Adrenal gland (tissue), 12 donors: Measurements from ENCODE around the gene HIVEP3. TPM values are rescaled to one million over a fixed set of nuclear protein-coding genes. Genes with fewer than 3 reads are reported as not detected.

ENCODE experiments used
- DNase-seq, 7 donors: peaks; one replicate each; pipeline ENCODE4 v3.0.0-alpha.2; 2019 to 2020
- H3K27ac ChIP-seq, 5 donors: fragments of 200-600 bp; sonication (generic) in 4 of 5; 1 replicate in 3 of 5; 2 replicates in 2 of 5; pipeline versions ENCODE4 v1.5.1 to v1.8.0; 2016 to 2020; ENCODE audit warnings: mild to moderate bottlenecking in 1 of 5
- H3K27me3 ChIP-seq: fragments of 200-600 bp; 2 replicates; pipeline ENCODE4 v1.8.0; 2021
- H3K36me3 ChIP-seq, 2 donors: fragments of 200-600 bp; replicated peaks in 1 of 2; 1 replicate in 1 of 2; 2 replicates in 1 of 2; pipeline versions ENCODE4 v1.5.1 to v1.8.0; 2018 to 2022
- H3K4me1 ChIP-seq, 2 donors: fragments of 200-600 bp; replicated peaks in 1 of 2; 1 replicate in 1 of 2; 2 replicates in 1 of 2; pipeline versions ENCODE4 v1.5.1 to v1.8.0; 2018 to 2021
- H3K4me3 ChIP-seq, 4 donors: fragments of 200-600 bp; sonication (generic) in 3 of 4; one replicate each; pipeline ENCODE4 v1.5.1; 2016 to 2018
- H3K9me3 ChIP-seq, 3 donors: fragments of 200-600 bp; sonication (generic) in 1 of 3; replicated peaks in 1 of 3; 1 replicate in 2 of 3; 2 replicates in 1 of 3; pipeline versions ENCODE4 v1.5.1 to v1.8.0; 2016 to 2021
- CTCF ChIP-seq, 6 experiments: fragments of 450-650 bp in 4 of 6; fragments of 200-600 bp in 2 of 6; sonication (generic) in 1 of 6; IDR thresholded peaks; 1 replicate in 5 of 6; 2 replicates in 1 of 6; pipeline versions ENCODE4 v1.5.1 to v1.8.0; 2016 to 2021; ENCODE audit warnings: antibody characterized with exemption in 6 of 6, mild to moderate bottlenecking in 2 of 6, moderate library complexity in 1 of 6
- POLR2A ChIP-seq, 2 donors: fragments of 450-650 bp; IDR thresholded peaks; one replicate each; pipeline ENCODE4 v1.6.1; 2017; ENCODE audit warnings: antibody characterized with exemption in 2 of 2, mild to moderate bottlenecking in 2 of 2, moderate library complexity in 1 of 2
- WGBS, 4 donors: extraction: QIAGEN DNeasy Blood & Tissue Kit in 2 of 4; methylation state at CpG; one replicate each; pipeline versions ENCODE4 v1.1.5 to v1.1.7; 2013 to 2017; 5-methylcytosine and 5-hydroxymethylcytosine counted together
- intact Hi-C, 2 donors: fragments of 100-400 bp; cut with DNase I; formaldehyde crosslinking; loops; one replicate each; pipeline versions ENCODE4 v1.14.1 to v1.15.0; 2022 to 2023
- polyA plus RNA-seq, 3 donors: library from polyadenylated mRNA; stranded (reverse); fragments of 200-250 nt in 2 of 3; fragments of 350-450 nt in 1 of 3; fragmentation: Illumina TruSeq in 1 of 3; extraction: RNeasy Lipid Tissue Mini Kit (QIAGEN cat#74804) in 1 of 3; gene quantifications; one replicate each; pipeline ENCODE4 v1.2.3, GENCODE V29; 2013 to 2014
- total RNA-seq, 9 donors: library from RNA; depleted of rRNA in 4 of 9; stranded (reverse); fragments of >200 nt in 4 of 9; fragments of 120-200 nt in 1 of 9; fragmentation: NEBNext Ultra II Directional in 1 of 9; extraction: Animal tissue kit (Norgen Biotek cat#: 25700) in 1 of 9; gene quantifications; one replicate each; pipeline versions ENCODE4 v1.1.0 to v1.2.4, GENCODE V29; 2013 to 2023
- donor health status: healthy with polysubstance abuse.
- donor health status: Bipolar disorder and iron deficiency.
- donor health status: DM: yes; HTN: yes; CAD: no.
- donor health status: DM: no; HTN: no; CAD: no.
- donor health status: DM: no; HTN: no; CAD: no.
- donor health status: DM: yes; HTN: yes; CAD: no.

The HIVEP3 gene
- total and polyA plus RNA-seq, 12 donors, result 3.2 to 7.7 (median 7.0) TPM

GRCh38 chr1:41689558-41689981 lies 229.2 kb downstream of the HIVEP3 start:
- DNase-seq, result peak in 5 of 7 donors; percentile 34 to 63 (median 60)
- H3K9me3 ChIP-seq, result no peaks in the 10 kb centered on the region
- H3K27me3 ChIP-seq, result no peaks in the 10 kb centered on the region
- WGBS, 4 donors, result 50 to 64% (median 52%) methylated on average over 7 of the region's 7 CpGs
- H3K4me3 ChIP-seq, result no peak overlapping the region
- H3K36me3 ChIP-seq, result no peaks in the 10 kb centered on the region
- intact Hi-C loops, result no loop called here
- no peak overlapping the region for H3K27ac ChIP-seq
- TF ChIP-seq CTCF (IDR thresholded peaks at IDR 0.05) (no peak), POLR2A (IDR thresholded peaks at IDR 0.05) (no peak)
- H3K4me1 ChIP-seq, result peaks cover 0 to 5% of the 10 kb centered on the region in 2 donors

GRCh38 chr1:41689139-41689538 lies 229.6 kb downstream of the HIVEP3 start:
- 92 to 96% (median 93%) methylated on average over 5 to 10 of the region's 10 CpGs for WGBS, 4 donors
- H3K27ac ChIP-seq, result no peak overlapping the region
- intact Hi-C loops, result no loop called here
- no peak for DNase-seq
- peaks cover 4 to 5% of the 10 kb centered on the region in 2 donors for H3K4me1 ChIP-seq
- TF ChIP-seq CTCF (IDR thresholded peaks at IDR 0.05) (no peak), POLR2A (IDR thresholded peaks at IDR 0.05) (no peak)
- no peaks in the 10 kb centered on the region for H3K27me3 ChIP-seq
- H3K36me3 ChIP-seq, result no peaks in the 10 kb centered on the region
- no peaks in the 10 kb centered on the region for H3K9me3 ChIP-seq
- no peak overlapping the region for H3K4me3 ChIP-seq

GRCh38 chr1:41687007-41687406 lies 231.7 kb downstream of the HIVEP3 start:
- 97 to 100% (median 99%) methylated on average over 1 of the region's 1 CpG for WGBS, 4 donors
- Histone ChIP-seq H3K9me3 (no peaks in the 10 kb centered on the region), H3K36me3 (no peaks in the 10 kb centered on the region), H3K4me1 (peaks cover 5 to 10% of the 10 kb centered on the region in 2 donors), H3K27ac (no peak overlapping the region), H3K4me3 (no peak overlapping the region), H3K27me3 (no peaks in the 10 kb centered on the region)
- no peak for DNase-seq
- TF ChIP-seq CTCF (IDR thresholded peaks at IDR 0.05) (no peak), POLR2A (IDR thresholded peaks at IDR 0.05) (no peak)
- intact Hi-C loops, result no loop called here

DNA sequence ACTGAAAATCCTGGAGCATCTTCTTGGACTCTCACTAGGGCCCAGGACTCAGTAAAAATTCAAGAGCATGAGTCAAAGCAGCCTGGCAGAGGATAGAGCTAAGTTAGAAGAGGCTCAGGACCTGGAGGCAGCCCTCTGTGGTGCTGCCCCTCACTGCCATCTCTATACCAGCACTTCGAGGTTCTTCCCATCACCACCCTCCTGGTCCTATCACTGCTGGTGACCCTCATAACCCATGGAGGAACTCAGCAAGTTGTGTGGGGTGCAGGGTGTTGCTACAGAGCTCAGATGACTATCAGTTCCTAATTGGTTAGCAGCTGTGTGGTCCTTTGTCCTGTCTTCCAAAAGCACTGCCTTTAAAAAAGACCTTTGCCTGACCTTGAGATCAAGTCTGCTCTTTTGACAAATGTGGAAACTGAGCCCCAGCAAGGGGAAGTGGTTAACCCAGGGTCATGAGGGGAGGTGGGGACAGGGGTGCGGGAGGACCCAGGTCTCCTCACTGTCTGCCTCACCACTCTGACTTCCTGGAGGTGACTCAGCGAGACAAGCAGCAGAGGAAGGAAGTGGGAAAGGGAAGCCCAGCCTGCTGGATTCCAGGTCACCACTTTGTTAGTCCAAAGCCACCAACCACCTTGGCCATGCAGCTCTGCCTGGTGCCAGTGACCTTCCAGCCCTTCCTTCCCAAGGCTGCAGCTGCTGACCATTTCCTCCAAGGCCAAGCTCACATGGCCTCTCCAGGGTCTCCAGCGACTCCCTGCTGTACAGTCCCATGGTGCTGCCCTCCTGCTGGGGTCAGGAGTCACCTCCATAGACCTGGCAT lies 234.8 kb downstream of the HIVEP3 start:
- no peak for TF ChIP-seq CTCF (IDR thresholded peaks at IDR 0.05)
- TF ChIP-seq POLR2A (IDR thresholded peaks at IDR 0.05), result no peak
- H3K36me3 ChIP-seq, result no peaks in the 10 kb centered on the region
- peak in 5 of 7 donors; percentile 35 to 75 (median 47) for DNase-seq
- H3K27ac ChIP-seq, result peak overlapping the region in 2 of 5 donors; percentile 2 to 56
- no peaks in the 10 kb centered on the region for H3K27me3 ChIP-seq
- peaks cover 0 to 10% of the 10 kb centered on the region in 2 donors for H3K4me1 ChIP-seq
- H3K4me3 ChIP-seq, result no peak overlapping the region
- WGBS, 4 donors, result 50 to 71% (median 60%) methylated on average over 1 to 4 of the region's 4 CpGs
- intact Hi-C loops, result no loop called here
- no peaks in the 10 kb centered on the region for H3K9me3 ChIP-seq
